GM18868 (cell line): Measurements from ENCODE around the gene UGT1A5.
"Not testable (repeated sequence)": the region's sequence is repeated elsewhere in the genome, so short reads cannot be mapped to it uniquely, and the experiment has no call there.

Experiments
- ATAC-seq: cut with Tn5 transposase; IDR thresholded peaks from one replicate; pipeline ENCODE4 v1.9.1; 2021; ENCODE audit warnings: mild to moderate bottlenecking, moderate library complexity; ENCODE audit not compliant: unreplicated experiment

Gene UGT1A5

GRCh38 chr2:233745838-233746237 lies 33.1 kb downstream of the UGT1A5 start:
- not testable (repeated sequence) for ATAC-seq

GRCh38 chr2:233746475-233747282 lies 34.0 kb downstream of the UGT1A5 start:
- ATAC-seq, result no peak

- ATAC-seq, result no peak
Measured at GRCh38 chr2:233747283-233747544, 34.5 kb downstream of the UGT1A5 start.

GRCh38 chr2:233750689-233751088 lies 38.0 kb downstream of the UGT1A5 start:
- ATAC-seq, result not testable (repeated sequence)

- ATAC-seq, result not testable (repeated sequence)
Measured at GRCh38 chr2:233751212-233752009, 38.7 kb downstream of the UGT1A5 start.

GRCh38 chr2:233754872-233755611 lies 42.3 kb downstream of the UGT1A5 start:
- no peak for ATAC-seq

- ATAC-seq, result no peak
Measured at GRCh38 chr2:233756429-233757081, 43.8 kb downstream of the UGT1A5 start.

GRCh38 chr2:233758141-233758540 lies 45.4 kb downstream of the UGT1A5 start:
- no peak for ATAC-seq

GRCh38 chr2:233758849-233759248 lies 46.1 kb downstream of the UGT1A5 start:
- ATAC-seq, result no peak

- no peak for ATAC-seq
Measured at GRCh38 chr2:233760043-233760442, 47.3 kb downstream of the UGT1A5 start, which contains the start of gene UGT1A1. UGT1A1 (plus strand) TSS chr2:233760270; CDS start chr2:233760288, 18 bp downstream.

- ATAC-seq, result no peak
Measured at GRCh38 chr2:233761040-233761769, 48.5 kb downstream of the UGT1A5 start.

- no peak for ATAC-seq
Measured at GRCh38 chr2:233764264-233764663, 51.6 kb downstream of the UGT1A5 start.

- ATAC-seq, result no peak
Measured at GRCh38 chr2:233764761-233765160, 52.1 kb downstream of the UGT1A5 start.

GRCh38 chr2:233766416-233766815 lies 53.7 kb downstream of the UGT1A5 start:
- ATAC-seq, result no peak

- ATAC-seq, result no peak
Measured at GRCh38 chr2:233768076-233768475, 55.4 kb downstream of the UGT1A5 start.

GRCh38 chr2:233769260-233769659 lies 56.6 kb downstream of the UGT1A5 start:
- no peak for ATAC-seq

GRCh38 chr2:233772153-233772552 lies 59.4 kb downstream of the UGT1A5 start:
- no peak for ATAC-seq

- ATAC-seq, result no peak
Measured at GRCh38 chr2:233772583-233772982, 59.9 kb downstream of the UGT1A5 start.

- no peak for ATAC-seq
Measured at GRCh38 chr2:233773854-233774253, 61.1 kb downstream of the UGT1A5 start.

GRCh38 chr2:233775414-233775813 lies 62.7 kb downstream of the UGT1A5 start:
- no peak for ATAC-seq
